Skeletal muscle satellite cell (primary cell): Measurements from ENCODE around the gene AMBRA1.

Source experiments
- H3K27me3 ChIP-seq: 2 replicates; pipeline ENCODE4 v1.7.0; 2013; ENCODE audit warnings: low read length; ENCODE audit not compliant: control insufficient read depth, insufficient read depth
- H3K36me3 ChIP-seq: 2 replicates; pipeline ENCODE4 v1.7.0; 2013; ENCODE audit warnings: mild to moderate bottlenecking, control low read depth, low read length; ENCODE audit not compliant: insufficient read depth
- H3K4me1 ChIP-seq: 2 replicates; pipeline ENCODE4 v1.7.0; 2013; ENCODE audit warnings: low read length; ENCODE audit not compliant: control insufficient read depth, insufficient read depth
- H3K4me2 ChIP-seq: 2 replicates; pipeline ENCODE4 v1.7.0; 2013; ENCODE audit warnings: mild to moderate bottlenecking, low read length
- H3K4me3 ChIP-seq: 2 replicates; pipeline ENCODE4 v1.7.0; 2013; ENCODE audit warnings: low read length
- H3K9ac ChIP-seq: 2 replicates; pipeline ENCODE4 v1.7.0; 2013; ENCODE audit warnings: mild to moderate bottlenecking, low read depth, low read length, moderate library complexity
- H3K9me3 ChIP-seq: replicated peaks from 2 replicates; pipeline ENCODE4 v1.7.0; 2013; ENCODE audit warnings: mild to moderate bottlenecking, control low read depth, low read length

AMBRA1 gene

GRCh38 chr11:46457659-46458424 is 136.0 kb downstream of the AMBRA1 start:
- Histone ChIP-seq H3K4me3 (no peak overlapping the region), H3K9me3 (no peaks in the 10 kb centered on the region), H3K36me3 (no peaks in the 10 kb centered on the region), H3K9ac (no peak overlapping the region), H3K4me2 (no peak overlapping the region), H3K4me1 (peaks cover 4% of the 10 kb centered on the region), H3K27me3 (no peaks in the 10 kb centered on the region)

- Histone ChIP-seq H3K4me3 (no peak overlapping the region), H3K9me3 (no peaks in the 10 kb centered on the region), H3K4me1 (peaks cover 4% of the 10 kb centered on the region), H3K9ac (no peak overlapping the region), H3K36me3 (no peaks in the 10 kb centered on the region), H3K27me3 (no peaks in the 10 kb centered on the region), H3K4me2 (no peak overlapping the region)
Observed at GRCh38 chr11:46457021-46457420, 136.8 kb downstream of the AMBRA1 start.

GRCh38 chr11:46456269-46457001 is 137.4 kb downstream of the AMBRA1 start:
- H3K27me3 ChIP-seq: no peaks in the 10 kb centered on the region

GRCh38 chr11:46455834-46456233 is 138.0 kb downstream of the AMBRA1 start:
- H3K9ac ChIP-seq: no peak overlapping the region
- H3K9me3 ChIP-seq: no peaks in the 10 kb centered on the region
- no peak overlapping the region for H3K4me3 ChIP-seq
- H3K4me2 ChIP-seq: no peak overlapping the region
- H3K27me3 ChIP-seq: no peaks in the 10 kb centered on the region
- peaks cover 7% of the 10 kb centered on the region for H3K4me1 ChIP-seq
- H3K36me3 ChIP-seq: no peaks in the 10 kb centered on the region

More at GRCh38 chr11:46456269-46457001, 137.4 kb downstream of the AMBRA1 start:
- H3K9me3 ChIP-seq: no peaks in the 10 kb centered on the region
- no peaks in the 10 kb centered on the region for H3K36me3 ChIP-seq
- peaks cover 2% of the 10 kb centered on the region for H3K4me1 ChIP-seq
- H3K9ac ChIP-seq: no peak overlapping the region
- no peak overlapping the region for H3K4me3 ChIP-seq
- no peak overlapping the region for H3K4me2 ChIP-seq

GRCh38 chr11:46452918-46453517 is 140.8 kb downstream of the AMBRA1 start:
- H3K9me3 ChIP-seq: no peaks in the 10 kb centered on the region
- no peaks in the 10 kb centered on the region for H3K27me3 ChIP-seq
- H3K9ac ChIP-seq: no peak overlapping the region
- no peaks in the 10 kb centered on the region for H3K36me3 ChIP-seq
- no peak overlapping the region for H3K4me2 ChIP-seq
- H3K4me1 ChIP-seq: peaks cover 7% of the 10 kb centered on the region
- no peak overlapping the region for H3K4me3 ChIP-seq

- H3K9ac ChIP-seq: no peak overlapping the region
- H3K4me3 ChIP-seq: no peak overlapping the region
- no peaks in the 10 kb centered on the region for H3K27me3 ChIP-seq
- H3K4me1 ChIP-seq: peaks cover 7% of the 10 kb centered on the region
- H3K4me2 ChIP-seq: no peak overlapping the region
- no peaks in the 10 kb centered on the region for H3K9me3 ChIP-seq
- H3K36me3 ChIP-seq: no peaks in the 10 kb centered on the region
Observed at GRCh38 chr11:46451759-46452158, 142.1 kb downstream of the AMBRA1 start.

GRCh38 chr11:46450846-46451477 is 142.9 kb downstream of the AMBRA1 start:
- Histone ChIP-seq H3K27me3 (no peaks in the 10 kb centered on the region), H3K4me3 (no peak overlapping the region), H3K36me3 (no peaks in the 10 kb centered on the region), H3K4me2 (no peak overlapping the region), H3K4me1 (peaks cover 11% of the 10 kb centered on the region), H3K9me3 (no peaks in the 10 kb centered on the region), H3K9ac (no peak overlapping the region)

GRCh38 chr11:46447544-46447943 is 146.3 kb downstream of the AMBRA1 start:
- Histone ChIP-seq H3K4me2 (no peak overlapping the region), H3K9me3 (no peaks in the 10 kb centered on the region), H3K36me3 (peaks cover 1% of the 10 kb centered on the region), H3K9ac (no peak overlapping the region), H3K4me1 (peaks cover 11% of the 10 kb centered on the region), H3K27me3 (no peaks in the 10 kb centered on the region), H3K4me3 (no peak overlapping the region)

GRCh38 chr11:46445920-46446771 is 147.7 kb downstream of the AMBRA1 start:
- Histone ChIP-seq H3K9me3 (no peaks in the 10 kb centered on the region), H3K4me1 (peaks cover 7% of the 10 kb centered on the region), H3K4me2 (no peak overlapping the region), H3K4me3 (no peak overlapping the region), H3K9ac (no peak overlapping the region), H3K36me3 (peaks cover 5% of the 10 kb centered on the region), H3K27me3 (no peaks in the 10 kb centered on the region)

- peaks cover 5% of the 10 kb centered on the region for H3K4me1 ChIP-seq
- no peak overlapping the region for H3K9ac ChIP-seq
- no peak overlapping the region for H3K4me3 ChIP-seq
- H3K9me3 ChIP-seq: no peaks in the 10 kb centered on the region
- H3K27me3 ChIP-seq: no peaks in the 10 kb centered on the region
- peaks cover 5% of the 10 kb centered on the region for H3K36me3 ChIP-seq
- no peak overlapping the region for H3K4me2 ChIP-seq
Observed at GRCh38 chr11:46445192-46445919, 148.5 kb downstream of the AMBRA1 start.
